Left cardiac atrium (tissue), 4 donors: Measurements from ENCODE around the gene NSMCE4A. TPM values are rescaled to one million over a fixed set of nuclear protein-coding genes. Genes with fewer than 3 reads are reported as not detected.

Experiments used
- ATAC-seq, 2 donors: fragments of 200-7000 bp; cut with Tn5 transposase; one replicate each; pipeline ENCODE4 v1.9.1; 2020; ENCODE audit warnings: mild to moderate bottlenecking in 2 of 2, moderate library complexity in 2 of 2
- DNase-seq: peaks from one replicate; pipeline ENCODE4 v3.0.0-alpha.2; 2020
- intact Hi-C, 2 donors: fragments of 100-400 bp; cut with DNase I; formaldehyde crosslinking; loops; one replicate each; pipeline versions ENCODE4 v1.14.1 to v1.15.1; 2022 to 2023
- total RNA-seq, 2 donors: library from RNA; stranded (reverse); fragmentation: NEBNext Ultra II Directional; extraction: Animal tissue kit (Norgen Biotek cat#: 25700); gene quantifications; one replicate each; pipeline ENCODE4 v1.2.1, GENCODE V29; 2021
- donor health status: DM: no; HTN: yes; CAD: no.
- donor health status: DM: no; HTN: yes; CAD: no; lungs with severe emphysema.
- donor health status: DM: yes; HTN: yes; CAD: no.
- donor health status: Dilated cardiomyopathy.

Gene NSMCE4A
- total RNA-seq, 2 donors from 2014 or later = 31.4 to 35.8 TPM

- ATAC-seq = no peak
- intact Hi-C loops = no loop called here
- no peak for DNase-seq
Measured at GRCh38 chr10:121910673-121911420, 64.2 kb downstream of the NSMCE4A start.

Other genes with a start within 250 kb of the NSMCE4A start
- gene ATE1, start 47.2 kb downstream of the NSMCE4A start, total RNA-seq = 10 to 100 TPM; 37.8 to 47.7 TPM
- gene TACC2, start 13.9 kb upstream of the NSMCE4A start, total RNA-seq = 100 to 1,000 TPM; 210 to 237 TPM